ENCODE measurements around the gene POC1B.

- TF ChIP-seq CTCF (IDR thresholded peaks at IDR 0.05 in 4 of 5, conservative IDR thresholded peaks at IDR 0.05 in 1 of 5) (no peak), POLR2A (IDR thresholded peaks at IDR 0.05) (no peak)
Measured at GRCh38 chr12:89370850-89371249, 155.0 kb downstream of the POC1B start.
